Putamen (tissue), 1 donor: ENCODE measurements around the gene PRSS33.
A peak's percentile ranks its signal among the peaks of the same experiment; 100 is the strongest.

ENCODE experiments used
- DNase-seq: peaks from one replicate; pipeline ENCODE4 v3.0.0-alpha.2; 2016; ENCODE audit warnings: low spot score

PRSS33 gene

GRCh38 chr16:2798723-2799204, 11.4 kb upstream of the PRSS33 start:
- DNase-seq: no peak

- no peak for DNase-seq
Measured at GRCh38 chr16:2795395-2796143, 8.2 kb upstream of the PRSS33 start.

GRCh38 chr16:2792940-2793339, 5.6 kb upstream of the PRSS33 start:
- DNase-seq: no peak

GRCh38 chr16:2791174-2791573, 3.8 kb upstream of the PRSS33 start:
- no peak for DNase-seq

GRCh38 chr16:2790631-2791030, 3.3 kb upstream of the PRSS33 start:
- DNase-seq: no peak

- no peak for DNase-seq
Measured at GRCh38 chr16:2787961-2788360, 601 bp upstream of the PRSS33 start.

GRCh38 chr16:2786826-2787151, 571 bp downstream of the PRSS33 start:
- no peak for DNase-seq

GRCh38 chr16:2786061-2786825, 1.1 kb downstream of the PRSS33 start:
- no peak for DNase-seq

GRCh38 chr16:2785101-2785991, 2.0 kb downstream of the PRSS33 start:
- DNase-seq: no peak

GRCh38 chr16:2784358-2785100, 2.8 kb downstream of the PRSS33 start:
- no peak for DNase-seq

GRCh38 chr16:2783581-2784357, 3.6 kb downstream of the PRSS33 start:
- DNase-seq: no peak

GRCh38 chr16:2782583-2783351, 4.6 kb downstream of the PRSS33 start:
- DNase-seq: no peak

GRCh38 chr16:2779978-2780898, 7.1 kb downstream of the PRSS33 start:
- DNase-seq: no peak

GRCh38 chr16:2779151-2779920, 8.0 kb downstream of the PRSS33 start:
- DNase-seq: no peak

GRCh38 chr16:2778630-2778958, 8.8 kb downstream of the PRSS33 start:
- DNase-seq: no peak

GRCh38 chr16:2777903-2778629, 9.3 kb downstream of the PRSS33 start:
- DNase-seq: no peak

GRCh38 chr16:2777231-2777902, 10.0 kb downstream of the PRSS33 start, which contains the start of gene ELOB:
ELOB (minus strand) TSS chr16:2777280; CDS start chr16:2777239, 41 bp downstream.
- peak; percentile 84 for DNase-seq
